Mammary epithelial cell (primary cell): ENCODE data around the gene COMP.

ENCODE experiments used
- CTCF ChIP-seq, 2 donors: IDR thresholded peaks in 1 of 2; conservative IDR thresholded peaks in 1 of 2; 2 replicates each; pipeline ENCODE4 v1.5.1; 2011 to 2012; ENCODE audit warnings: inconsistent platforms in 2 of 2, low read length in 2 of 2, mild to moderate bottlenecking in 2 of 2, control low read depth in 1 of 2, low read depth in 1 of 2; ENCODE audit not compliant: insufficient read depth in 1 of 2; ENCODE audit errors: extremely low read depth in 1 of 2
- EZH2 ChIP-seq: IDR thresholded peaks from 2 replicates; pipeline ENCODE4 v1.6.1; 2012; ENCODE audit warnings: low read length, inconsistent platforms, borderline replicate concordance

- TF ChIP-seq EZH2, result no peak
- TF ChIP-seq CTCF (conservative IDR thresholded peaks at IDR 0.05 in 1 of 2, IDR thresholded peaks at IDR 0.05 in 1 of 2; ENCODE audit: extremely low read depth in 1 of 2, insufficient read depth in 1 of 2, low read depth in 1 of 2, low read length in 2 of 2), result no peak
Observed at GRCh38 chr19:18799389-18799970, 8.4 kb upstream of the COMP start.
